Measurements from ENCODE around the gene PTCHD4. TPM values are rescaled to one million over a fixed set of nuclear protein-coding genes. Genes with fewer than 3 reads are reported as not detected.

PTCHD4 gene
- polyA plus RNA-seq (2013, experiment 1 of 2), result 1.9 TPM
- polyA plus RNA-seq (2013, experiment 2 of 2), result 2.9 TPM

DNA sequence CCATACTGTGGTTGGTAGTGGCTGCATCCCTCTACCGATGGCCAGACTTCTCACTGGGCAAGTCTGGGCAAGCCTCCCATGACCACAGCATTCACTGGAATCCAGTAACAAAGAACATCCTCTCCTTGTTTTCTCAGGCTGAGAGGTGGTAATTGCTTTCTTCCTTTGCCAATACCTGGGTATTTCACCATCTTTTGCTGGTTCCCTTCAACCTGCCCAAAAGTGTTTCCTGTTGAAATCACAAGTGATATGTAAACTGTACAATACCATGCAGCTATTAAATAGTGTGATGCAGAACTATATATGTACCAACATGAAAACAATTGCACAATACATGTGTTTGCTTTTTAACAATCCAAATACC, at the start of gene PTCHD4:
Gene PTCHD4 (minus strand): TSS at position 55 of the 364 bp plus-strand sequence. CDS start 42,240 bp downstream, outside the sequence.
- Histone ChIP-seq H3K9me3 (ENCODE audit: insufficient read depth, low read depth, low read length) (no peaks in the 10 kb centered on the region), H3K9ac (ENCODE audit: low read depth, low read length) (peak within 1 kb of the TSS; percentile 66), H3K36me3 (ENCODE audit: insufficient read depth, low read length) (no peaks in the 10 kb centered on the region), H3K27me3 (ENCODE audit: insufficient read depth, low read length) (no peaks in the 10 kb centered on the region), H3K4me1 (ENCODE audit: insufficient read depth, low read length) (peaks cover 35% of the 10 kb centered on the region), H3K27ac (ENCODE audit: low read depth, low read length) (peak within 1 kb of the TSS; percentile 57), H3K4me3 (ENCODE audit: low read length) (peak within 1 kb of the TSS; percentile 66)
- WGBS, result 10% methylated on average over 1 of the region's 1 CpG

DNA sequence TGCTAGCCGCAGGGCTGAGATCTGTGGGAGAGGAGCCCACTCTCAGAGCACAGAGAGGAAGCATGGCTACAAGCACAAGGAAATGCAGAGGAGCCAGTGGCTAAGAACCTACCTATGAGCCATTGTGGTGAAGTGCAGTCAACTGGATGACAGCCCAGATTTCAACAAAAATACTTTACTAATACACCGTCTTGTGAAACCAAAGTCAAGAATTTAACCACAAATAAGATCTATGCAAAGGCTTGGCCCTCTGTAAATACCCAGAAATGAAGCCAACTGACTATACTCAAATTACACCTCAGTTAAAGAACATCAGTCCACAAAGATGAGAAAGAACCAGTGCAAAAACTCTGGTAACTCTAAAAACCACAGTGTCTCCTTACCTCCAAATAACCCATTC, 40.1 kb upstream of the PTCHD4 start:
- no peak overlapping the region for H3K27ac ChIP-seq (ENCODE audit: low read depth, low read length)
- no peak overlapping the region for H3K4me3 ChIP-seq (ENCODE audit: low read length)
- WGBS, result 97% methylated on average over 2 of the region's 2 CpGs
- no peaks in the 10 kb centered on the region for H3K4me1 ChIP-seq (ENCODE audit: insufficient read depth, low read length)
- H3K9ac ChIP-seq (ENCODE audit: low read depth, low read length), result no peak overlapping the region
- no peaks in the 10 kb centered on the region for H3K36me3 ChIP-seq (ENCODE audit: insufficient read depth, low read length)
- H3K27me3 ChIP-seq (ENCODE audit: insufficient read depth, low read length), result no peaks in the 10 kb centered on the region
- H3K9me3 ChIP-seq (ENCODE audit: insufficient read depth, low read depth, low read length), result peaks cover 21% of the 10 kb centered on the region

DNA sequence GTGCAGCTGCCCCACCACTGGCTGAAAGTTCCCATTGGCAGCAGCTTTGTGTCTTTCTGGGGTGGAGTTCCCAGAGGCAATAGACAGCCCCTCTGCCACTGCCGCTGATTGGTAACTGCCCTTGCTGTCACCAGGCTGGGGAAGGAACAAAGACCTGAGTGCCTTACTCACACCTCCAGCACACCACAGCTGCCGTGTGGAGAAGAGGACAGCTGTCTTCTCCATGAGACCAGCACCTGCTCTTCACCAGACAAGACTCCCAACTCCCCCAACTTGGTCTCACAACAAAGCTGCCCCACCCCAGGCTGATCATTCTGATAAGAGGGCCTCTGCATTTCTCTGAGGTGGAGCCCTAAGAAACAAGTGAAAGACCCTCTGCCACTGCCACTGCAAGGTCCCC, 39.7 kb upstream of the PTCHD4 start:
- no peaks in the 10 kb centered on the region for H3K36me3 ChIP-seq (ENCODE audit: insufficient read depth, low read length)
- H3K27ac ChIP-seq (ENCODE audit: low read depth, low read length), result no peak overlapping the region
- H3K9ac ChIP-seq (ENCODE audit: low read depth, low read length), result no peak overlapping the region
- H3K4me1 ChIP-seq (ENCODE audit: insufficient read depth, low read length), result no peaks in the 10 kb centered on the region
- H3K27me3 ChIP-seq (ENCODE audit: insufficient read depth, low read length), result no peaks in the 10 kb centered on the region
- peaks cover 21% of the 10 kb centered on the region for H3K9me3 ChIP-seq (ENCODE audit: insufficient read depth, low read depth, low read length)
- 91% methylated on average over 2 of the region's 2 CpGs for WGBS
- no peak overlapping the region for H3K4me3 ChIP-seq (ENCODE audit: low read length)

DNA sequence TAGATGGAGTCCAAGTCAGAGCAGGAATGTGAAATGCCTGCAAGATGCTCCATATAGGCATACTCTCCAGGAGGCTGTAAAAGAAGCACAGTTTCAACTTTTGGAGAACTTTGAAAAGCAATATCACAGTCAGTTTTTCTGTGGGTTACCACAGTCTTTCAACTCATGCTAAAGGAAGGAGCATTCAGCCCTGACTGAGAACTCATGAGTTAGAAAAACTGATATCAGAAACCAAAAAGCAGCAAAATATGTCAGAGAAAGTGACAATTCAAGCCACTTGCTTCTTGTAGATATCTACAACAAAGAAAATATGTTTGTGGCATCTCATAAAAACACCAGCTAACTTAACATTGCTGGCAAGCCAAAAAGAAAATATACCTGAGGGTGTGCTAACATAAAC, 36.1 kb upstream of the PTCHD4 start:
- Histone ChIP-seq H3K36me3 (ENCODE audit: insufficient read depth, low read length) (no peaks in the 10 kb centered on the region), H3K9me3 (ENCODE audit: insufficient read depth, low read depth, low read length) (no peaks in the 10 kb centered on the region), H3K4me1 (ENCODE audit: insufficient read depth, low read length) (no peaks in the 10 kb centered on the region), H3K4me3 (ENCODE audit: low read length) (no peak overlapping the region), H3K9ac (ENCODE audit: low read depth, low read length) (no peak overlapping the region), H3K27ac (ENCODE audit: low read depth, low read length) (no peak overlapping the region), H3K27me3 (ENCODE audit: insufficient read depth, low read length) (no peaks in the 10 kb centered on the region)

DNA sequence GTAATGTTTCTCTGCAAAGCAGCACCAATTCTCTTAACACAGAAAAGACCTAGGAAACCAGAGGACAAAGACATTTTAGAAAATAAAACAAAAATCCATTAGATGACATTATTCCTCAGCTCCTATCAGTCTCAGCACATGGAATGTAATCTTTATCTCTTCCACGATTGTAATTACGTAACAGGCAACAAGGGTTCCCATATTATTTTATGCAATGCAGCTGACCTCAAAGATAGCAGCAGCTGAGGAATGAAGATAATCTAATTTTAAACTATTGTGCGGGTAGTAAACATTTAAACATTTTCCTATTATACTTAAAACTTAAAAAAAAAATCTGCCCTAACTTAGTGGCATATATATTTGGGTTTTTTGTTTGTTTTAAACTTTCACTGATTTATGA, 33.0 kb upstream of the PTCHD4 start:
- no peak overlapping the region for H3K4me3 ChIP-seq (ENCODE audit: low read length)
- H3K36me3 ChIP-seq (ENCODE audit: insufficient read depth, low read length), result no peaks in the 10 kb centered on the region
- 95% methylated on average over 2 of the region's 3 CpGs for WGBS
- no peak overlapping the region for H3K9ac ChIP-seq (ENCODE audit: low read depth, low read length)
- H3K27ac ChIP-seq (ENCODE audit: low read depth, low read length), result no peak overlapping the region
- no peaks in the 10 kb centered on the region for H3K27me3 ChIP-seq (ENCODE audit: insufficient read depth, low read length)
- H3K4me1 ChIP-seq (ENCODE audit: insufficient read depth, low read length), result no peaks in the 10 kb centered on the region
- H3K9me3 ChIP-seq (ENCODE audit: insufficient read depth, low read depth, low read length), result no peaks in the 10 kb centered on the region

DNA sequence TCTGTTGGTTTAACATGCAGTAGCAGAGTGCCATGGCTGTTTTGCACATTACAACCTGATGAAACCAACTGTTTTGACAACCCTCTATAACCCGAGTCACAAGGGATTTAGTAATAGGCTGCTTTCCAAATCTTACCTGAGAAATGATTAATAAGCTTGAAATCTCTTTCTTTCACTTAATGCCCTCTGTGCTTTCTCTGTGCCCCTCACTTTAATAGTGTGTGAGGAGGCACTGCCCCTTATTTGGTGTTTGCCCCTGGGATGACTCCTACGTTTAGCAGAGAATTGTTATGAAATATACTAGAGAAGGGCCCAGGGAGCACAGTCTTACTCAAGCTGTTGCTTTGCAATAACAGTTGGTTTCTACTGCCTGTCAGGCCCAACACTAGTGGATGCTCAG, 31.0 kb upstream of the PTCHD4 start:
- Histone ChIP-seq H3K27ac (ENCODE audit: low read depth, low read length) (no peak overlapping the region), H3K27me3 (ENCODE audit: insufficient read depth, low read length) (no peaks in the 10 kb centered on the region), H3K4me1 (ENCODE audit: insufficient read depth, low read length) (0 out of 2 replicates have a peak, but pooled peaks cover under 1% of the 10 kb centered on the region), H3K4me3 (ENCODE audit: low read length) (no peak overlapping the region), H3K9ac (ENCODE audit: low read depth, low read length) (no peak overlapping the region), H3K36me3 (ENCODE audit: insufficient read depth, low read length) (no peaks in the 10 kb centered on the region), H3K9me3 (ENCODE audit: insufficient read depth, low read depth, low read length) (no peaks in the 10 kb centered on the region)
- WGBS, result 82% methylated on average over 2 of the region's 2 CpGs

DNA sequence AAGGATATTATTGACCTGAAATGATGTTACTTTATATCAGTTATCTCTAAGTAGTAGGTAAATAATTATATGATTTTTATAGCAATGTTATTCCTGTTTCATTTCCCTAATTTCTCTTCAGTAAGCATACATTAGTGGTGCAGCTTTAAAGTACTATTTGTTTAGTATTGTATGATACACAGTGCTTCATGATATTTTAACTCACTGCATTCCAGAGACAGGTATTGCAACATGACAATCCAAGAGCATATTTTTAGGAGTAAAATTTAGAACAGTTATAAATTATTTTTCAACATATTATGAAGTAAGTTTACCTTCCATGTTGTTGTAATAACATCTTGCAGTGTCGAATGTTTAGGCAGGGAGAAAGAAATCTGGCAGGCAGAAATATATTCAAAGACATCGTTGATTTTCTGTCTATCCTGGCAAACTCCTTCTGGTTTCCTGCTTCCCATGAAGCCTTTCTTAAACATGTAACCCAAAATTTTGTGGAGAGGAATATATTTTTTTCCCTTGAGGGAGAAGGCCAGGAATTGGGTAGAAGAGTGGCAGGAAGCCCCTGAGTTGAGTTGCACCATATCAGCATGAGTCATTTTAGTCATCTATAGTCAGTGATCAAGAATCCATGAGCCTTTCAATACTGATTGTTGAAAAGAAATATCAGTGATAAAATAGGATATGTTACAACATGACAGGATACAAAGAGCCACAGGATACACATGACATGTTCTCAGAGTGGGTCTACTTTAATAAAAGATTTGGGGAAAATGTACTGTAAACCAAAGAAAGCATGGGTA, 29.0 kb upstream of the PTCHD4 start:
- no peaks in the 10 kb centered on the region for H3K27me3 ChIP-seq (ENCODE audit: insufficient read depth, low read length)
- H3K9ac ChIP-seq (ENCODE audit: low read depth, low read length), result no peak overlapping the region
- H3K4me3 ChIP-seq (ENCODE audit: low read length), result no peak overlapping the region
- peaks cover 7% of the 10 kb centered on the region; the same call in 1 of the 2 replicates for H3K4me1 ChIP-seq (ENCODE audit: insufficient read depth, low read length)
- H3K9me3 ChIP-seq (ENCODE audit: insufficient read depth, low read depth, low read length), result no peaks in the 10 kb centered on the region
- no peak overlapping the region for H3K27ac ChIP-seq (ENCODE audit: low read depth, low read length)
- WGBS, result 93% methylated on average over 2 of the region's 2 CpGs
- no peaks in the 10 kb centered on the region for H3K36me3 ChIP-seq (ENCODE audit: insufficient read depth, low read length)

DNA sequence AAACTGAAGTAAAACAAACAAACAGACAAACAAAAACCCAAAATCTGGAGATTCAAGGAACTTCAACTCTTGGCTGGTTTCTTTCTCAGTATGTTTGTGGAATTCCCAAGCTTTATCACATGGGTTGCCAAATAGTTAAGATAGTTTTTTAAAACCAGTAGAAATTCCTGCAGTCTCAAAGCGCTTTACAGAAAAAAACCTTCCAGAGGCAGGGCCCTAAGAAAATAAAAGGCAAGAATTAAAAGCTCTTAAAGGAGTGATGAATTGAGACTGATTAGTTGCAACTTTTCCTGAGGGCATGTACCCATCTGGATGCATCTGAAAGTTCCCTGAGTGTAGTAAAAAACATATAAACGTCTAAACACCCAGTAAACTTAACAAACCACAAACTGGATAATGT, 25.9 kb upstream of the PTCHD4 start:
- H3K4me3 ChIP-seq (ENCODE audit: low read length), result no peak overlapping the region
- 89% methylated on average over 1 of the region's 2 CpGs for WGBS
- H3K36me3 ChIP-seq (ENCODE audit: insufficient read depth, low read length), result no peaks in the 10 kb centered on the region
- no peak overlapping the region for H3K9ac ChIP-seq (ENCODE audit: low read depth, low read length)
- peaks cover 7% of the 10 kb centered on the region; the same call in 1 of the 2 replicates for H3K4me1 ChIP-seq (ENCODE audit: insufficient read depth, low read length)
- H3K27ac ChIP-seq (ENCODE audit: low read depth, low read length), result no peak overlapping the region
- H3K9me3 ChIP-seq (ENCODE audit: insufficient read depth, low read depth, low read length), result no peaks in the 10 kb centered on the region
- no peaks in the 10 kb centered on the region for H3K27me3 ChIP-seq (ENCODE audit: insufficient read depth, low read length)

DNA sequence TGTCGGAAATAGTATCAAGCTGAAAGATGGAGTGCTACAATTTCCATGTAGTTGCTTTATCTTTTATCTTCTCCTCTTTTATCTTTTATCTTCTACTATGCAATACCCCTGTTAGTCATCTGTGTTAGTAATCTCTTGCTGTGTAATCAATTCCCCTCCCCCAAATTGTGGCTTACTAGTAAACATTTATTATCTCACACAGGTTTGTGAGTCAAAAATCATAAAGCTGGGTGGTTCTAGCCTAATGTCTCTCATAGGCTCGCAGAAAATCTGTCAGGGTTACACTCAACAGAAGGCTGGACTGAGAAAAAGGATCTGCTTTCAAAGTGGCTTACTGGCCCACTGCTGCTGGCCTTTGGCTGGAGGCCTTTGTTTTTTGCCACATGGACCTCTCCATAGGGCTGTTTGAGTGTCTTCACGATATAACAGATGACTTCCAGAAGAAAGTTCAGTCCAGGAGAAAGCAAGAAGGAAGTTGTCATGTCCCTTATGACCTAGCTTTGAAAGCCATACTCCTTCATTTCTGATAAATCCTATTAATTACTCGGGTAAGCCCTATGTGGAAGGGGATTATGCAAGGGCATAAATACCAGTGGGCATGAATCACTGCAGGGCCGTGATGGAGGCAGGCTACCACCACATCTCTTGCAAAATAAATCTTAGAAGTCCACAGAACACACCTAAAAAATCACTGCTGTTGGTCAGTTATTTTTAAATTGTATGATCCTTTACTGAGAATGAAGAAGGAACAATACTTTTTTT, 24.5 kb upstream of the PTCHD4 start:
- Histone ChIP-seq H3K9me3 (ENCODE audit: insufficient read depth, low read depth, low read length) (no peaks in the 10 kb centered on the region), H3K9ac (ENCODE audit: low read depth, low read length) (no peak overlapping the region), H3K4me3 (ENCODE audit: low read length) (no peak overlapping the region), H3K27me3 (ENCODE audit: insufficient read depth, low read length) (no peaks in the 10 kb centered on the region), H3K27ac (ENCODE audit: low read depth, low read length) (no peak overlapping the region), H3K4me1 (ENCODE audit: insufficient read depth, low read length) (peaks cover 7% of the 10 kb centered on the region; the same call in 1 of the 2 replicates), H3K36me3 (ENCODE audit: insufficient read depth, low read length) (no peaks in the 10 kb centered on the region)
- 90% methylated on average over 5 of the region's 5 CpGs for WGBS

DNA sequence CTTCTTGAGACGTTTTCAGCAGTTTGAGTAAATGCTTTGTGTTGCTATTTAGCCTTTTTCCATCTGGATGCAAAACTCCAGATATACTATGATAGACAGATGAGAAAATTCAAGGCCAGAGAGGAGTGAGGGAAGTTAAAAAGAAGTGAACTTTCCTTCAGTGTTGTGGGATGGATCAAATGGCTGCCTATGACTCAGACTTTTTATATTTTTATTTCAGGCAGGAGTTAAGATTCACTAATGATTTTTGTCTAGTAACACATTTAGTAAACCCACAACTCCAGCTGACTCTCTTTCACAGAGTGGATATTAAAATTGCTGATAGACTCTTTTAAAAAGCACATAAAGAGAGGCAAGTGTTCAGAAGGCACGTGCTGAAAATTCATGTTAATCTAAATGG, 23.2 kb upstream of the PTCHD4 start:
- H3K27me3 ChIP-seq (ENCODE audit: insufficient read depth, low read length), result no peaks in the 10 kb centered on the region
- H3K27ac ChIP-seq (ENCODE audit: low read depth, low read length), result no peak overlapping the region
- peaks cover 7% of the 10 kb centered on the region; the same call in 1 of the 2 replicates for H3K4me1 ChIP-seq (ENCODE audit: insufficient read depth, low read length)
- no peaks in the 10 kb centered on the region for H3K9me3 ChIP-seq (ENCODE audit: insufficient read depth, low read depth, low read length)
- H3K36me3 ChIP-seq (ENCODE audit: insufficient read depth, low read length), result no peaks in the 10 kb centered on the region
- 92% methylated on average over 2 of the region's 2 CpGs for WGBS
- no peak overlapping the region for H3K9ac ChIP-seq (ENCODE audit: low read depth, low read length)
- no peak overlapping the region for H3K4me3 ChIP-seq (ENCODE audit: low read length)

DNA sequence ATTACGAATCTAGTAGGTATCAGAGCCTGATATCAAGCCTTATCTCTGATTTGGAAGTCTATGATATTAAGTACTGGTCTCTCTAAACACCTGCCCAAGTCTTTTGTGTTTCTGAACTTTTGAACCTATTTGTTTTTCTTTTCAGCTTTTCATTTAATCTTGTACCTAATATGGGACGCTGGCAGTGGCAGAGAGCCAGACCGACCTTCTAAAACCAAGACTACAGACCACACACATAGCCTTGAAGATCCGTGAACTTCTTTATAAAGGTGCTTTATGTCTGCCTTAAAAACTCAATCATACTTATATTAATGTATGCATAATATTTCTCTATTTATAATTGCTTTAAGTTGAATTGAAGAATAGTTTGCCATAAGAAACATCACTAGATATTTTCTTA, 12.6 kb upstream of the PTCHD4 start:
- no peak overlapping the region for H3K4me3 ChIP-seq (ENCODE audit: low read length)
- WGBS, result 99% methylated on average over 4 of the region's 4 CpGs
- H3K27me3 ChIP-seq (ENCODE audit: insufficient read depth, low read length), result no peaks in the 10 kb centered on the region
- H3K36me3 ChIP-seq (ENCODE audit: insufficient read depth, low read length), result no peaks in the 10 kb centered on the region
- H3K4me1 ChIP-seq (ENCODE audit: insufficient read depth, low read length), result no peaks in the 10 kb centered on the region
- H3K27ac ChIP-seq (ENCODE audit: low read depth, low read length), result no peak overlapping the region
- H3K9ac ChIP-seq (ENCODE audit: low read depth, low read length), result no peak overlapping the region
- H3K9me3 ChIP-seq (ENCODE audit: insufficient read depth, low read depth, low read length), result no peaks in the 10 kb centered on the region

All from HUES64 (cell line).